ENCODE results near the gene SEMA3A.

DNA sequence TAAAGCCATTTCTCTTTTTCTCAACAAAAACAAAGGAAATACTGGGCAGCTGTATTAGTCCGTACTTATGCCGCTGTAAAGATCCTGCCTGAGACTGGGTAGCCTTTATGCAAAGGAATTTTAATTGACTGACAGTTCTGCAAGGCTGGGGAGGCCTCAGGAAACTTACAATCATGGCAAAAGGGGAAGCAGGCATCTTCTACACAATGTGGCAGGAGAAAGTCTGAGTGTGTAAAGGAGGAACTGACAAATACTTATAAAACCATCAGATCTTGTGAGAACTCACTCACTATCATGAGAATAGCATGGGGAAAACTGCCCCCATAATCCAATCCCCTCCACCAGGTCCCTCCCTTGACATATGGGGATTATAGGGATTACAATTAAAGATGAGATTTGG, 264.3 kb downstream of the SEMA3A start:
- TF ChIP-seq, protein P1, sequence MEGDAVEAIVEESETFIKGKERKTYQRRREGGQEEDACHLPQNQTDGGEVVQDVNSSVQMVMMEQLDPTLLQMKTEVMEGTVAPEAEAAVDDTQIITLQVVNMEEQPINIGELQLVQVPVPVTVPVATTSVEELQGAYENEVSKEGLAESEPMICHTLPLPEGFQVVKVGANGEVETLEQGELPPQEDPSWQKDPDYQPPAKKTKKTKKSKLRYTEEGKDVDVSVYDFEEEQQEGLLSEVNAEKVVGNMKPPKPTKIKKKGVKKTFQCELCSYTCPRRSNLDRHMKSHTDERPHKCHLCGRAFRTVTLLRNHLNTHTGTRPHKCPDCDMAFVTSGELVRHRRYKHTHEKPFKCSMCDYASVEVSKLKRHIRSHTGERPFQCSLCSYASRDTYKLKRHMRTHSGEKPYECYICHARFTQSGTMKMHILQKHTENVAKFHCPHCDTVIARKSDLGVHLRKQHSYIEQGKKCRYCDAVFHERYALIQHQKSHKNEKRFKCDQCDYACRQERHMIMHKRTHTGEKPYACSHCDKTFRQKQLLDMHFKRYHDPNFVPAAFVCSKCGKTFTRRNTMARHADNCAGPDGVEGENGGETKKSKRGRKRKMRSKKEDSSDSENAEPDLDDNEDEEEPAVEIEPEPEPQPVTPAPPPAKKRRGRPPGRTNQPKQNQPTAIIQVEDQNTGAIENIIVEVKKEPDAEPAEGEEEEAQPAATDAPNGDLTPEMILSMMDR (IDR thresholded peaks at IDR 0.05), result no peak
- no peak for TF ChIP-seq POLR2A (IDR thresholded peaks at IDR 0.05)

All from sigmoid colon (tissue), 3 donors.